CD8-positive, alpha-beta memory T cell (primary cell): ENCODE data around the gene SMDT1. TPM values are rescaled to one million over a fixed set of nuclear protein-coding genes. Genes with fewer than 3 reads are reported as not detected.
"Not testable (repeated sequence)": the region's sequence is repeated elsewhere in the genome, so short reads cannot be mapped to it uniquely, and the experiment has no call there.

Experiments used
- CTCF ChIA-PET: fragments of 350-600 bp; sonication (Branson Sonifier 250); formaldehyde crosslinking; loops from one replicate; lab custom pipeline; 2021; ENCODE audit warnings: antibody characterized with exemption; lab: Charles Lee
- POLR2A ChIA-PET: fragments of 350-600 bp; sonication (Branson Sonifier 250); formaldehyde crosslinking; loops from one replicate; lab custom pipeline; 2021; ENCODE audit warnings: antibody characterized with exemption; lab: Charles Lee
- DNase-seq, 5 donors: peaks; one replicate each; pipeline versions ENCODE4 v3.0.0 to v3.0.0-alpha.2; 2020 to 2022; ENCODE audit warnings: mixed read lengths in 1 of 5
- H3K27ac ChIP-seq: one replicate; pipeline ENCODE4 v1.7.0; 2013; ENCODE audit warnings: low read depth, mild to moderate bottlenecking, low read length, moderate library complexity
- H3K27me3 ChIP-seq: 2 replicates; pipeline ENCODE4 v1.7.0; 2013; ENCODE audit warnings: low read length, mild to moderate bottlenecking; ENCODE audit not compliant: insufficient read depth, poor library complexity, severe bottlenecking
- H3K36me3 ChIP-seq: 2 replicates; pipeline ENCODE4 v1.7.0; 2013; ENCODE audit warnings: mild to moderate bottlenecking, low read length, moderate library complexity; ENCODE audit not compliant: insufficient read depth
- H3K4me1 ChIP-seq: 2 replicates; pipeline ENCODE4 v1.7.0; 2013; ENCODE audit warnings: mild to moderate bottlenecking, low read length, moderate library complexity; ENCODE audit not compliant: insufficient read depth
- H3K4me3 ChIP-seq: 2 replicates; pipeline ENCODE4 v1.7.0; 2013; ENCODE audit warnings: mild to moderate bottlenecking, low read length
- H3K9me3 ChIP-seq: 2 replicates; pipeline ENCODE4 v1.7.0; 2013; ENCODE audit warnings: mild to moderate bottlenecking, low read length
- H3K27ac Mint-ChIP-seq, 8 donors: one replicate each; pipeline ENCODE4 v1.8.0; 2020 to 2021; ENCODE audit warnings: mixed read lengths in 8 of 8, mild to moderate bottlenecking in 6 of 8, inconsistent platforms in 3 of 8, moderate library complexity in 3 of 8
- H3K27me3 Mint-ChIP-seq, 2 donors: one replicate each; pipeline ENCODE4 v1.8.0; 2020 to 2021; ENCODE audit warnings: mixed read lengths in 2 of 2, mild to moderate bottlenecking in 1 of 2, moderate library complexity in 1 of 2
- H3K36me3 Mint-ChIP-seq, 3 donors: one replicate each; pipeline ENCODE4 v1.8.0; 2020 to 2021; ENCODE audit warnings: mixed read lengths in 3 of 3, inconsistent platforms in 1 of 3, mild to moderate bottlenecking in 1 of 3
- H3K4me1 Mint-ChIP-seq, 3 donors: one replicate each; pipeline ENCODE4 v1.8.0; 2020 to 2021; ENCODE audit warnings: mixed read lengths in 3 of 3, inconsistent platforms in 1 of 3, mild to moderate bottlenecking in 1 of 3
- H3K4me3 Mint-ChIP-seq, 7 donors: one replicate each; pipeline ENCODE4 v1.8.0; 2020 to 2021; ENCODE audit warnings: mixed read lengths in 7 of 7, mild to moderate bottlenecking in 6 of 7, moderate library complexity in 4 of 7, inconsistent platforms in 2 of 7
- H3K9me3 Mint-ChIP-seq, 5 donors: one replicate each; pipeline ENCODE4 v1.8.0; 2020 to 2022; ENCODE audit warnings: mixed read lengths in 5 of 5, mild to moderate bottlenecking in 3 of 5, moderate library complexity in 2 of 5, inconsistent platforms in 1 of 5
- polyA plus RNA-seq: library from polyadenylated mRNA; unstranded; fragments of 300-500 nt; fragmentation: Illumina TruSeq; gene quantifications from one replicate; pipeline ENCODE4 v1.2.3, GENCODE V29; 2021
- total RNA-seq, 2 experiments: library from RNA; stranded (reverse); gene quantifications; one replicate each; pipeline ENCODE4 v1.2.3, GENCODE V29; 2021

SMDT1 gene
- total and polyA plus RNA-seq, 3 experiments from 2014 or later: 67.9 to 160 (median 74.5) TPM

- Histone ChIP-seq H3K4me1 (peaks cover 20% of the 10 kb centered on the region), H3K27me3 (no peaks in the 10 kb centered on the region), H3K27ac (no peak overlapping the region), H3K9me3 (no peaks in the 10 kb centered on the region), H3K4me3 (no peak overlapping the region), H3K36me3 (peaks cover 3% of the 10 kb centered on the region)
- ChIA-PET POLR2A (no interaction called here), CTCF (interaction anchor here (1.3 kb wide), 1 partner anchor 24 kb away, joined by 3 read pairs; the partner anchor contains the start of gene NDUFA6)
- Mint-ChIP-seq H3K9me3 (no peaks in the 10 kb centered on the region), H3K4me3 (no peak overlapping the region), H3K4me1 (peaks cover 25 to 33% (median 29%) of the 10 kb centered on the region in 3 donors), H3K27me3 (no peaks in the 10 kb centered on the region), H3K27ac (no peak overlapping the region), H3K36me3 (peaks cover 5 to 61% (median 12%) of the 10 kb centered on the region in 3 donors)
- no peak for DNase-seq
These were observed 12.6 kb upstream of the SMDT1 start for GRCh38 chr22:42066937-42067336.

DNA sequence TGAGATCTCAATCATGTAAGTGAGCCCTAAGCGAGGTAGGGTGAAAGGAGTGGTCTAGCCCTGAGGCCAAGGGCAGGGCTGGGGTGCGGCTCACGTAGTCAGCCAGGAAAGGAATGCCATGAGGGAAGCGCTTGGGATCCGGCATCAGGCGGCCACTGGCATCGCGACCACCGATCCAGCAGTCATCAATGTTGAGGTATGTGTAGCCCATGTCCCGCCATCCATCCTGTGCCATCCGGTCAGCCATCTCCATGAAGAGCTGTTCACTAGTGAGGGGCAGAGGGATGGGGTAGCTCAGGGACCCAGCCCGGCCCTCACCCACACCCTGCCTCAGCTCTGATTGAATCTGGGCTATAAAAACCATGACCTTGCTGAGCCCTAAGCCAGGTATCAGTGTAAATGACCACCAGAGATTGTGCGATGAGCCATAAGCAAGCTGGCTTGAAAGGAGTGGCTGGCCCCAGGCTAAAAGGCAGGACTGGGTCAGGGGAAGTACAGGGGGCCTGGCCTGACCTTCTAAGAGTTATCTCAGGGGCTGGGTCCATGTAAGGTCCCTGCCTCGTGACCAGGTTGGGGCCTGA is 11.7 kb upstream of the SMDT1 start:
- CTCF ChIA-PET: no interaction called here

DNA sequence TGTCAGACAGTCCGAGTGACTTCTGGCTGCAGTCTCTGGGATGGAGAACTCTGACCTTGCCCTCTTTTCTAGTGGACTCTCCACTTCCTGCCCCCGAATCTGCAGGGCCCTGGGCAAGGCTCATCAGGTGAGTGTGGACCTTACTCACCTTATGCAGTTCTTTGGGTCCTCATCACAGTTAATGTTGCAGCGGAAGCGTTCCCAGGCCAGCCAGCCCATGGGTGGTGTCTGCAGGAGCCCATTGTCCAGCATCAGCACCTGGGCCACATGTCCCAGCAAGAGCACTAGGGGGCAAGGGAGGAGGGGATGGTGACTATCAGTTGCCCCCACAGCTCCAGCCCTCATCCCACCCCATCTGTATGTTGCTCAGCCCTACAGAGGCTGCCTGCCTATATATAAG is 11.2 kb upstream of the SMDT1 start:
- H3K27ac ChIP-seq: no peak overlapping the region
- H3K36me3 ChIP-seq: no peaks in the 10 kb centered on the region
- peaks cover 21% of the 10 kb centered on the region for H3K4me1 ChIP-seq
- H3K9me3 Mint-ChIP-seq: no peaks in the 10 kb centered on the region
- peak overlapping the region in 2 of 8 donors; percentile 15 to 19 for H3K27ac Mint-ChIP-seq
- H3K4me1 Mint-ChIP-seq: peaks cover 32 to 40% (median 39%) of the 10 kb centered on the region in 3 donors
- no peaks in the 10 kb centered on the region for H3K27me3 Mint-ChIP-seq
- CTCF ChIA-PET: no interaction called here
- peaks cover 5 to 48% (median 8%) of the 10 kb centered on the region in 3 donors for H3K36me3 Mint-ChIP-seq
- peak overlapping the region in 1 of 7 donors; percentile 12 for H3K4me3 Mint-ChIP-seq
- H3K4me3 ChIP-seq: no peak overlapping the region
- POLR2A ChIA-PET: no interaction called here
- DNase-seq: no peak
- H3K27me3 ChIP-seq: no peaks in the 10 kb centered on the region
- no peaks in the 10 kb centered on the region for H3K9me3 ChIP-seq

More for the DNA sequence above, 11.7 kb upstream of the SMDT1 start:
- Mint-ChIP-seq H3K4me1 (peaks cover 28 to 35% (median 33%) of the 10 kb centered on the region in 3 donors), H3K27me3 (no peaks in the 10 kb centered on the region), H3K9me3 (no peaks in the 10 kb centered on the region), H3K27ac (peak overlapping the region in 2 of 8 donors; percentile 19 to 47), H3K36me3 (peaks cover 5 to 53% (median 12%) of the 10 kb centered on the region in 3 donors), H3K4me3 (no peak overlapping the region)
- no peaks in the 10 kb centered on the region for H3K9me3 ChIP-seq
- H3K4me3 ChIP-seq: no peak overlapping the region
- H3K27ac ChIP-seq: no peak overlapping the region
- DNase-seq: no peak
- peaks cover under 1% of the 10 kb centered on the region for H3K36me3 ChIP-seq
- H3K4me1 ChIP-seq: peaks cover 21% of the 10 kb centered on the region
- no peaks in the 10 kb centered on the region for H3K27me3 ChIP-seq
- POLR2A ChIA-PET: no interaction called here

DNA sequence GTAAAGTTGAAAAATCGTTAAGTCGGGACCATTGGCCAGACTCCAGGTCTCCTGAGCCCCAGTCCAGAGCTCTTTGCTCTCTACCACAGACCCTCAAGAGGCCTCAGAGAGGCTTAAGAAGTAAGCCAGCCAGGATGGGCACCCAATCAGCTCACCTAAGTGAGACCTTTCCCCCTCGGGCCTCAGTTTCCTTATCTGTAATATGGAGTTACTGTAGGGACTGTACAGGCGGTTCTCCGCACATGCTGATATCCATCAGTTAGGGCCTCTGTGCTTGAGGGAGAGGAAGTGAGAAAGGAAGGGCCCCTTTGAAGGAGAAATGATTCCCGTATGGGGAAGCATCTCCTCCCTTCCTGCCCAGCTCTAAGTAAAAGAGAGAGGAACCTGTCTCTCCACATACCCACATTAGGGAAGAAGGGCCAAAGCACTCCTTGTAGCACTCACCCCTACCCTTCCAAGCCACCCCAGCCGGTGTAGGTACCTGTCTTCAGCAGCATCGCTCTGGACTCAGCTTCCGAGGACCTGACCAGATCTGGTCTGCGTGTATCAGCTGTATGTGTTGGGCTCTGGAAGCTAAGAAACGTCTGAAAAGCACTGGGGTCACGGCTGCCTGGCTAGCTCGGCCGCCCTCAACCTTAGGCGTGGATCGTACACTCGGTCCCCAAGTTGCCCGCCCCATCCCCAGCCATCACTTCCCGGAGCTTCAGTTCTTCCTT is 9.5 kb upstream of the SMDT1 start:
- Mint-ChIP-seq H3K4me1 (peaks cover 33 to 48% (median 44%) of the 10 kb centered on the region in 3 donors), H3K27me3 (no peaks in the 10 kb centered on the region), H3K27ac (peak overlapping the region; percentile 68 to 94 (median 89)), H3K36me3 (peaks cover 0 to 39% (median 2%) of the 10 kb centered on the region in 3 donors), H3K9me3 (no peaks in the 10 kb centered on the region), H3K4me3 (peak overlapping the region; percentile 91 to 96 (median 93))
- DNase-seq: no peak
- CTCF ChIA-PET: interaction anchor here (0.5 to 1.2 kb wide), 4 partner anchors 9 to 1101 kb away, joined by 3 to 9 read pairs (median 4); partner anchors contain the start of genes NDUFA6 and SMDT1
- peak overlapping the region; percentile 85 for H3K4me3 ChIP-seq
- H3K9me3 ChIP-seq: no peaks in the 10 kb centered on the region
- H3K27me3 ChIP-seq: no peaks in the 10 kb centered on the region
- H3K4me1 ChIP-seq: peaks cover 23% of the 10 kb centered on the region
- peak overlapping the region; percentile 76 for H3K27ac ChIP-seq
- POLR2A ChIA-PET: interaction anchor here (1.7 to 2.2 kb wide), 2 partner anchors 9 to 20 kb away, joined by 7 to 19 read pairs; partner anchors contain the start of genes NDUFA6 and SMDT1
- H3K36me3 ChIP-seq: no peaks in the 10 kb centered on the region

- Mint-ChIP-seq H3K4me3 (peak within 1 kb of the TSS; percentile 91 to 96 (median 93)), H3K4me1 (peaks cover 35 to 54% (median 46%) of the 10 kb centered on the region in 3 donors), H3K27ac (peak within 1 kb of the TSS; percentile 68 to 94 (median 91)), H3K27me3 (no peaks in the 10 kb centered on the region), H3K9me3 (no peaks in the 10 kb centered on the region), H3K36me3 (peaks cover 0 to 30% (median 0%) of the 10 kb centered on the region in 3 donors)
- Histone ChIP-seq H3K4me3 (peak within 1 kb of the TSS; percentile 85), H3K4me1 (peaks cover 26% of the 10 kb centered on the region), H3K36me3 (no peaks in the 10 kb centered on the region), H3K27me3 (no peaks in the 10 kb centered on the region), H3K27ac (peak within 1 kb of the TSS; percentile 76), H3K9me3 (no peaks in the 10 kb centered on the region)
- DNase-seq: peak; percentile 87 to 94 (median 88)
- ChIA-PET POLR2A (interaction anchor here (0.7 to 2.2 kb wide), 3 partner anchors 9 to 30 kb away, joined by 5 to 19 read pairs (median 7); partner anchors contain the start of genes NDUFA6 and SMDT1), CTCF (interaction anchor here (1.1 to 1.2 kb wide), 3 partner anchors 8 to 28 kb away, joined by 3 to 9 read pairs (median 4); partner anchors contain the start of genes NDUFA6 and SMDT1)
These were observed 8.7 kb upstream of the SMDT1 start, which contains the start of gene NAGA for GRCh38 chr22:42070517-42071422. Gene NAGA, minus strand, starts transcription at chr22:42070812. Its CDS starts 515 bp downstream, at chr22:42070297.

GRCh38 chr22:42071508-42071907 is 8.0 kb upstream of the SMDT1 start:
- POLR2A ChIA-PET: interaction anchor here (0.7 to 2.2 kb wide), 3 partner anchors 8 to 29 kb away, joined by 5 to 19 read pairs (median 7); partner anchors contain the start of genes NDUFA6 and SMDT1
- CTCF ChIA-PET, H3K27me3 Mint-ChIP-seq, H3K27me3 ChIP-seq, H3K36me3 ChIP-seq, DNase-seq, H3K9me3 ChIP-seq, H3K9me3 Mint-ChIP-seq: not testable (repeated sequence)
- peak overlapping the region; percentile 91 to 96 (median 93) for H3K4me3 Mint-ChIP-seq
- Histone ChIP-seq H3K4me1 (peaks cover 26% of the 10 kb centered on the region), H3K4me3 (peak overlapping the region; percentile 85), H3K27ac (peak overlapping the region; percentile 76)
- H3K36me3 Mint-ChIP-seq: peaks cover 0 to 25% (median 0%) of the 10 kb centered on the region in 3 donors
- H3K4me1 Mint-ChIP-seq: peaks cover 37 to 54% (median 46%) of the 10 kb centered on the region in 3 donors
- peak overlapping the region; percentile 68 to 94 (median 91) for H3K27ac Mint-ChIP-seq

GRCh38 chr22:42072606-42073330 is 6.7 kb upstream of the SMDT1 start:
- ChIA-PET CTCF (no interaction called here), POLR2A (no interaction called here)
- Histone ChIP-seq H3K36me3 (no peaks in the 10 kb centered on the region), H3K4me3 (no peak overlapping the region), H3K4me1 (peaks cover 26% of the 10 kb centered on the region), H3K27ac (no peak overlapping the region), H3K9me3 (no peaks in the 10 kb centered on the region), H3K27me3 (no peaks in the 10 kb centered on the region)
- no peaks in the 10 kb centered on the region for H3K27me3 Mint-ChIP-seq
- no peak for DNase-seq
- peak overlapping the region in 4 of 8 donors; percentile 4 to 83 (median 50) for H3K27ac Mint-ChIP-seq
- H3K4me1 Mint-ChIP-seq: peaks cover 35 to 54% (median 46%) of the 10 kb centered on the region in 3 donors
- peak overlapping the region; percentile 39 to 72 (median 52) for H3K4me3 Mint-ChIP-seq
- H3K36me3 Mint-ChIP-seq: peaks cover 0 to 14% (median 0%) of the 10 kb centered on the region in 3 donors
- H3K9me3 Mint-ChIP-seq: no peaks in the 10 kb centered on the region
